Esophagus muscularis mucosa (tissue), 4 donors: ENCODE data around the gene NR2F1. TPM values are rescaled to one million over a fixed set of nuclear protein-coding genes. Genes with fewer than 3 reads are reported as not detected.
"Not testable (repeated sequence)": the region's sequence is repeated elsewhere in the genome, so short reads cannot be mapped to it uniquely, and the experiment has no call there.

ENCODE experiments used
- DNase-seq: peaks from one replicate; pipeline ENCODE4 v3.0.0-alpha.2; 2017; ENCODE audit errors: extremely low spot score
- H3K27ac ChIP-seq, 4 donors: fragments of 200-600 bp; sonication (generic); replicated peaks in 1 of 4; 1 replicate in 3 of 4; 2 replicates in 1 of 4; pipeline ENCODE4 v1.5.1; 2016 to 2019; ENCODE audit warnings: mild to moderate bottlenecking in 1 of 4
- H3K27me3 ChIP-seq, 4 donors: fragments of 200-600 bp; sonication (generic); one replicate each; pipeline versions ENCODE4 v1.5.1 to v1.6.0; 2016 to 2019
- H3K36me3 ChIP-seq, 4 donors: fragments of 200-600 bp; sonication (generic); one replicate each; pipeline ENCODE4 v1.5.1; 2016 to 2019
- H3K4me1 ChIP-seq, 4 donors: fragments of 200-600 bp; sonication (generic); one replicate each; pipeline ENCODE4 v1.5.1; 2016 to 2019
- H3K4me3 ChIP-seq, 4 donors: fragments of 200-600 bp; sonication (generic); 1 replicate in 2 of 4; 2 replicates in 2 of 4; pipeline ENCODE4 v1.5.1; 2016 to 2019; ENCODE audit warnings: mild to moderate bottlenecking in 4 of 4, moderate library complexity in 1 of 4
- H3K9me3 ChIP-seq, 4 donors: fragments of 200-600 bp; sonication (generic); 1 replicate in 3 of 4; 2 replicates in 1 of 4; pipeline ENCODE4 v1.5.1; 2016 to 2019
- EP300 ChIP-seq: sonication (generic); formaldehyde crosslinking; IDR thresholded peaks from one replicate; pipeline ENCODE4 v1.6.1; 2017; ENCODE audit warnings: antibody characterized with exemption
- POLR2A ChIP-seq: fragments of 450-650 bp; IDR thresholded peaks from one replicate; pipeline ENCODE4 v1.6.1; 2017; ENCODE audit warnings: antibody characterized with exemption, moderate library complexity, mild to moderate bottlenecking, low read depth
- POLR2AphosphoS5 ChIP-seq, 2 donors: sonication (generic); formaldehyde crosslinking; IDR thresholded peaks; one replicate each; pipeline ENCODE4 v1.6.1; 2017; ENCODE audit warnings: antibody characterized with exemption in 2 of 2
- WGBS: methylation state at CpG from one replicate; pipeline ENCODE4 v1.1.5; 2018; 5-methylcytosine and 5-hydroxymethylcytosine counted together
- intact Hi-C: fragments of 100-400 bp; cut with DNase I; formaldehyde crosslinking; loops from one replicate; pipeline ENCODE4 v1.15.1; 2023
- total RNA-seq, 4 donors: library from RNA; depleted of rRNA; stranded (reverse); fragments of >200 nt; gene quantifications; one replicate each; pipeline versions ENCODE4 v1.1.0 to v1.2.1, GENCODE V29; 2016
- TF ChIP-seq, protein P1 (sequence below), 3 experiments: fragments of 200-600 bp in 2 of 3; fragments of 450-650 bp in 1 of 3; sonication (generic) in 2 of 3; IDR thresholded peaks; one replicate each; pipeline ENCODE4 v1.5.1; 2017 to 2019; ENCODE audit warnings: antibody characterized with exemption in 3 of 3, mild to moderate bottlenecking in 2 of 3, moderate library complexity in 1 of 3

The NR2F1 gene
- total RNA-seq: 10 to 100 TPM; 17.4 to 43.8 (median 40.6) TPM

DNA sequence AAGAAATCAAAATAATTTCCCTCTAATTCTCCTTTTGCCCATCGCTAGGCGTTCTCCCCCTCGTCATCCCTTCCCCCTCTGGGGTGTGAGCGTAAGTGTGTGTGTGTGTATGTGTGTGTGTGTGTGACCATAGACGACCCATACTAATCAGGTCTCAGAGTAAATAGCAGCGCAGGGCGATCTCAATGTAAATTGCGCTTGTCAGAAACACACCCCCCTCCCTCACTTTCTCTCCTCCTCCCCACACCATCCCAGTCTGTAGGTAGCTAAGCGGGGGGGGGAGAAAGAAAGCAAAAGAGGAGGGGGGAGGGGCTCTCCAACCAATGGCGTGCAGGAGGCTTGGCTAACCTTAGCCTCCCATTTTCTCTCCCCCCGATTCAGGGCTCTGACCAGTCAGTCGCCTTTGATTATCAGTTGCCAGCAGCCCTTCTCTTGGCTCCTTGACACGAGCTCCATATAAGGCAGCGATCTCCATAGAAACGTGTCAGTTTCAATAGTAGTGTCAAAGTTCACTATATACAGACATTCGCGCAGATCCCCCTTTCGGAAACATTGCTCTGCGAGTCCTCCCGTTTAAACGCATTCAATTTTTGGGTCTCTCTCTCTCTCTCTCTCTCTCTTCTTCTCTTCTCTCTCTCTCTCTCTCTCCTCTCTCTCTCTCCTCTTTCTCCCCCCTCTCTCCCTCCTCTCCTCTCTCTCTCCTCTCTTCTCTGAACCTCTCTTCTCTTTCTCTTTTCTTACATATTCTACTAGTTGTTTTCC lies at the start of gene NR2F1:
Gene NR2F1, plus strand, starts transcription at position 546 of the 762 bp plus-strand sequence. CDS start 1,802 bp downstream, outside the sequence.
- peaks cover 0 to 2% (median 0%) of the 10 kb centered on the region in 4 donors for H3K36me3 ChIP-seq
- peaks cover 47 to 75% (median 59%) of the 10 kb centered on the region in 4 donors for H3K4me1 ChIP-seq
- peak within 1 kb of the TSS; percentile 77 to 95 (median 91) for H3K27ac ChIP-seq
- WGBS: 2% methylated on average over 21 of the region's 21 CpGs
- H3K9me3 ChIP-seq: no peaks in the 10 kb centered on the region
- H3K4me3 ChIP-seq: peak within 1 kb of the TSS; percentile 71 to 87 (median 76)
- peaks cover 0 to 35% (median 7%) of the 10 kb centered on the region in 4 donors for H3K27me3 ChIP-seq
- peak; percentile 96 for DNase-seq
- TF ChIP-seq, protein P1, sequence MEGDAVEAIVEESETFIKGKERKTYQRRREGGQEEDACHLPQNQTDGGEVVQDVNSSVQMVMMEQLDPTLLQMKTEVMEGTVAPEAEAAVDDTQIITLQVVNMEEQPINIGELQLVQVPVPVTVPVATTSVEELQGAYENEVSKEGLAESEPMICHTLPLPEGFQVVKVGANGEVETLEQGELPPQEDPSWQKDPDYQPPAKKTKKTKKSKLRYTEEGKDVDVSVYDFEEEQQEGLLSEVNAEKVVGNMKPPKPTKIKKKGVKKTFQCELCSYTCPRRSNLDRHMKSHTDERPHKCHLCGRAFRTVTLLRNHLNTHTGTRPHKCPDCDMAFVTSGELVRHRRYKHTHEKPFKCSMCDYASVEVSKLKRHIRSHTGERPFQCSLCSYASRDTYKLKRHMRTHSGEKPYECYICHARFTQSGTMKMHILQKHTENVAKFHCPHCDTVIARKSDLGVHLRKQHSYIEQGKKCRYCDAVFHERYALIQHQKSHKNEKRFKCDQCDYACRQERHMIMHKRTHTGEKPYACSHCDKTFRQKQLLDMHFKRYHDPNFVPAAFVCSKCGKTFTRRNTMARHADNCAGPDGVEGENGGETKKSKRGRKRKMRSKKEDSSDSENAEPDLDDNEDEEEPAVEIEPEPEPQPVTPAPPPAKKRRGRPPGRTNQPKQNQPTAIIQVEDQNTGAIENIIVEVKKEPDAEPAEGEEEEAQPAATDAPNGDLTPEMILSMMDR (IDR thresholded peaks at IDR 0.05): peak; percentile 47 to 100 (median 89)
- TF ChIP-seq POLR2A: no peak
- peak; percentile 29 to 73 for TF ChIP-seq POLR2AphosphoS5 (IDR thresholded peaks at IDR 0.05)
- TF ChIP-seq EP300: no peak
- intact Hi-C loops: loop anchor here (2.0 to 10.0 kb wide), 3 partner anchors 38 to 332 kb away; no protein-coding TSS in a partner anchor

DNA sequence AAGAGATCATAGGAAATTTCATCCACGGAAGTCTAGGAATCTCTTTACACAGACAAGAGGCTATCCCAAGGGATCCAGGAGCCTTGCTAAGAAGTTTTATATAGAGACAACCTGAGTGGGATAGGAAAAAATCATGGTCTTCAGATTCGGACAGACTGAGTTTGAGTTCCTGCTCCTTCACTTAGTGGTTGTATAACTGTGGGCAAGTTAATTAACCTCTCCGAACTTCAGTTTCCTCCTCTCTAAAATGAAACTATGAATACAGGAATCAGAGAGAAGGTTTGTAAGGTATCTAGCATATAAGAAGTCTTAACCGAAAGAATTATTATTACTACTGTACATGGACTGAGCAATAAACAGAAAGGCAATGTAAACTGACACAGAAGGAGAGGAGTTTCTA lies 37.1 kb upstream of the NR2F1 start:
- intact Hi-C loops: no loop called here
- 51% methylated on average over 4 of the region's 4 CpGs for WGBS
- no peaks in the 10 kb centered on the region for H3K9me3 ChIP-seq
- peaks cover 0 to 13% (median 8%) of the 10 kb centered on the region in 4 donors for H3K4me1 ChIP-seq
- no peak for TF ChIP-seq POLR2AphosphoS5 (IDR thresholded peaks at IDR 0.05)
- TF ChIP-seq, protein P1 (IDR thresholded peaks at IDR 0.05): no peak
- no peak for TF ChIP-seq POLR2A
- no peak for TF ChIP-seq EP300
- no peaks in the 10 kb centered on the region for H3K36me3 ChIP-seq
- DNase-seq: no peak
- peak overlapping the region in 2 of 4 donors; percentile 6 to 25 for H3K4me3 ChIP-seq
- no peaks in the 10 kb centered on the region for H3K27me3 ChIP-seq
- peak overlapping the region; percentile 36 to 41 (median 38) for H3K27ac ChIP-seq

DNA sequence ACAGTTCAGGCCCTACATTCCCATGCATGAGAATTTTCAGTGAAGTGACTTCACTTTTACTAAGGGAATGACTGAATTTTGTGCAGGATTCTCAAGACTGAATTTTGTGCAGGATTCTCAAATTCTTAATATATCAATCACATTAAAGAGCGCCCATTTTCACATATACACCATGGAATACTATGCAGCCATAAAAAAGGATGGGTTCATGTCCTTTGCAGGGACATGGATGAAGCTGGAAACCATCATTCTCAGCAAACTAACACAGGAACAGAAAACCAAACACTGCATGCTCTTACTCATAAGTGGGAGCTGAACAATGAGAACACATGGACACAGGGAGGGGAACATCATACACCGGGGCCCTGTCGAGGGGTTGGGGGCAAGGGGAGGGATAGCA lies 33.4 kb upstream of the NR2F1 start:
- 98% methylated on average over 3 of the region's 3 CpGs for WGBS
- H3K4me3 ChIP-seq, intact Hi-C loops, H3K27me3 ChIP-seq, H3K36me3 ChIP-seq, DNase-seq, H3K27ac ChIP-seq, H3K9me3 ChIP-seq: not testable (repeated sequence)
- peaks cover 0 to 12% (median 8%) of the 10 kb centered on the region in 4 donors for H3K4me1 ChIP-seq

DNA sequence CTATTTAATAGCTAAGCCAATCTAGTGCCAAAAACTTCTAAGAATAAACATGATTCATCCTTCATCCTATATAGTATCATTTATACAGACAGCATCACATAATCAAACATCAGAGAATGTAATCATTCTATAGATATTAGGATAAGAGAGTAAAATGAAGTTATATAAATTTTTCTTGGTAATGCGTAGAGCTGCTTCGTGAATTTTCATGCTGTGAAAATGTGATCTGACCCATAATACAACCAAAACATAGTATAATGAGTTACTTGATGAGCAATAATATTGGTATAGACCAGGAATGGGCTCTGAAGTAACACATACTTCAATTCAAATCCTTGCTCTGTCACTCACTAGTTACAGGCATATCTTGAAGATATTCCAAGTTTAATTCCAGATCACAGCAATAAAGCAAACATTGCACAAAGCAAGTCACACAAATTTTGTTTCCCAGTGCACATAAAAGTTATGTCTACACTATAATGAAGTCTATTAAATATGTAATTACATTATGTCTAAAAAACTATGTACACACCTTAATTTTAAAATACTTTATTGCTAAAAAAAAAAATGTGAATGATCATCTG lies 25.9 kb upstream of the NR2F1 start:
- TF ChIP-seq POLR2A: no peak
- TF ChIP-seq, protein P1 (IDR thresholded peaks at IDR 0.05): no peak
- no peak for TF ChIP-seq EP300

DNA sequence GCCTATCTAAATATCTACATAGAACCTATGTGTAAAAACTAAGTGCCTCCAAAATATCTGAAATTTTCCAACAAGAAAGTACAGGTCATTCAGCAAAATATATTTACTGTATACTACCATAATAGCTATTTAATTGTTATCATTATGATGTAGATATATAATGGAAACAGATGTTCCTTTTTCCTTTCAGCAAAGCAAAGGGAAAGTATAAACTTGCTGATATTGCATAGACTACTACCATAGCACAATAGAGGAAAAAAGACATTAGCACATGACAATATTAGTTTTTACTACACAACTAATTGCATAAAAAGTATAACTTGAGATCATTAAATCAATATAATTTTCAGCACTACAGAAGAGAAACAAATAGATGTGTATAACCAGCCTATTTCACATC lies 16.9 kb upstream of the NR2F1 start:
- no peak overlapping the region for H3K4me3 ChIP-seq
- peaks cover 0 to 12% (median 0%) of the 10 kb centered on the region in 4 donors for H3K27me3 ChIP-seq
- DNase-seq: no peak
- intact Hi-C loops: no loop called here
- no peak overlapping the region for H3K27ac ChIP-seq
- peaks cover 4 to 29% (median 22%) of the 10 kb centered on the region in 4 donors for H3K4me1 ChIP-seq
- no peaks in the 10 kb centered on the region for H3K9me3 ChIP-seq
- peaks cover 0 to 4% (median 2%) of the 10 kb centered on the region in 4 donors for H3K36me3 ChIP-seq
- TF ChIP-seq POLR2AphosphoS5 (IDR thresholded peaks at IDR 0.05) (no peak), EP300 (no peak)
- TF ChIP-seq, protein P1 (IDR thresholded peaks at IDR 0.05): no peak

More for the DNA sequence above, 25.9 kb upstream of the NR2F1 start:
- Histone ChIP-seq H3K27ac (no peak overlapping the region), H3K4me3 (no peak overlapping the region), H3K4me1 (no peaks in the 10 kb centered on the region), H3K9me3 (no peaks in the 10 kb centered on the region), H3K27me3 (no peaks in the 10 kb centered on the region), H3K36me3 (peaks cover 0 to 10% (median 0%) of the 10 kb centered on the region in 4 donors)
- intact Hi-C loops: no loop called here
- 98% methylated on average over 2 of the region's 2 CpGs for WGBS
- no peak for DNase-seq
